Aorta (tissue), 5 donors: ENCODE results near the gene ZFAND3. TPM values are rescaled to one million over a fixed set of nuclear protein-coding genes. Genes with fewer than 3 reads are reported as not detected.

Experiments used
- ATAC-seq: fragments of 200-7000 bp; cut with Tn5 transposase; one replicate; pipeline ENCODE4 v1.9.1; 2022; ENCODE audit warnings: moderate library complexity; ENCODE audit not compliant: low FRiP score
- DNase-seq, 2 donors: peaks; one replicate each; pipeline ENCODE4 v3.0.0-alpha.2; 2020
- H3K27ac ChIP-seq, 2 donors: one replicate each; pipeline ENCODE4 v1.5.1; 2013; ENCODE audit warnings: low read length in 2 of 2, mild to moderate bottlenecking in 2 of 2, moderate library complexity in 2 of 2, control low read depth in 1 of 2, inconsistent platforms in 1 of 2, low read depth in 1 of 2
- H3K27me3 ChIP-seq, 2 donors: one replicate each; pipeline ENCODE4 v1.6.1; 2013; ENCODE audit warnings: control low read depth in 1 of 2, low read length in 1 of 2, mild to moderate bottlenecking in 1 of 2, moderate library complexity in 1 of 2; ENCODE audit not compliant: insufficient read depth in 2 of 2, control insufficient read depth in 1 of 2
- H3K36me3 ChIP-seq, 2 donors: one replicate each; pipeline ENCODE4 v1.6.1; 2013; ENCODE audit warnings: control low read depth in 1 of 2, low read length in 1 of 2, mild to moderate bottlenecking in 1 of 2; ENCODE audit not compliant: insufficient read depth in 2 of 2, control insufficient read depth in 1 of 2
- H3K4me1 ChIP-seq, 2 donors: one replicate each; pipeline ENCODE4 v1.6.1; 2013; ENCODE audit warnings: low read length in 2 of 2, control low read depth in 1 of 2, mild to moderate bottlenecking in 1 of 2, moderate library complexity in 1 of 2; ENCODE audit not compliant: insufficient read depth in 2 of 2, control insufficient read depth in 1 of 2
- H3K4me3 ChIP-seq, 2 donors: one replicate each; pipeline ENCODE4 v1.5.1; 2013; ENCODE audit warnings: low read length in 2 of 2, control low read depth in 1 of 2, mild to moderate bottlenecking in 1 of 2
- H3K9me3 ChIP-seq: one replicate; pipeline ENCODE4 v1.6.1; 2013; ENCODE audit warnings: mild to moderate bottlenecking, low read length; ENCODE audit not compliant: control insufficient read depth
- WGBS, 2 donors: extraction: QIAGEN DNeasy Blood & Tissue Kit; methylation state at CpG; one replicate each; pipeline ENCODE4 v1.1.7; 2013; 5-methylcytosine and 5-hydroxymethylcytosine counted together
- intact Hi-C, 2 donors: fragments of 100-400 bp; cut with DNase I; formaldehyde crosslinking; loops; one replicate each; pipeline versions ENCODE4 v1.14.2 to v1.15.0; 2022
- polyA plus RNA-seq, 2 donors: library from polyadenylated mRNA; stranded (reverse); fragments of 200-250 nt; gene quantifications; one replicate each; pipeline ENCODE4 v1.2.3, GENCODE V29; 2013
- total RNA-seq, 2 donors: library from RNA; stranded (reverse); fragmentation: NEBNext Ultra II Directional; extraction: Animal tissue kit (Norgen Biotek cat#: 25700); gene quantifications; one replicate each; pipeline ENCODE4 v1.2.1, GENCODE V29; 2021
- donor health status: healthy with polysubstance abuse.
- donor health status: Bipolar disorder and iron deficiency.
- donor health status: DM: no; HTN: no; CAD: no.
- donor health status: DM: no; HTN: no; CAD: no.
- donor health status: DM: yes; HTN: yes; CAD: no.

The ZFAND3 gene
- total and polyA plus RNA-seq, 4 donors = 29.6 to 86.0 (median 65.1) TPM

- intact Hi-C loops = no loop called here
- no peak overlapping the region for H3K27ac ChIP-seq
- no peaks in the 10 kb centered on the region for H3K9me3 ChIP-seq
- no peak overlapping the region for H3K4me3 ChIP-seq
- peaks cover 0 to 3% of the 10 kb centered on the region in 2 donors for H3K4me1 ChIP-seq
- no peaks in the 10 kb centered on the region for H3K27me3 ChIP-seq
- peaks cover 0 to 3% of the 10 kb centered on the region in 2 donors for H3K36me3 ChIP-seq
- DNase-seq = no peak
- ATAC-seq = no peak
Measured at GRCh38 chr6:38085031-38085430, 265.5 kb downstream of the ZFAND3 start.

DNA sequence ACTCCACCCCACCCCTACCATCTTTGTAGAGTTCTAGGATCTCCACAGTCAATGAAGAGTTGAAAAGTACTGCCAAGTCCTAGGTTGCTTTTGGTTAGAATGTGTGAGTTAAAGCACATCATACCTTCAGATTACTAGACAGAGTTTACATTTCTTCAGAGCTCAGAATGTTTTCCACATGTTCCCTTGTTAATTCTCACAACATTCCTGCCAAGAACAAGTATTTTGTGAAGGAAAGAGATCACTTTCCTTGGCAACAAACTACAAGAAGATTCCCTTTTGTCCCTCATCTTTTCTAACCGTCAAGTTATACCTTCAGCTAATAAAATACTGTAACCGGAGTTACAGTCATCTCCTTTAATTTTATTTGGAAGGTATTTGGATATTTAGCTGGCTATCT is 266.8 kb downstream of the ZFAND3 start:
- WGBS, 2 donors = 44 to 89% methylated on average over 2 of the region's 2 CpGs
- ATAC-seq = no peak
- Histone ChIP-seq H3K27me3 (no peaks in the 10 kb centered on the region), H3K9me3 (no peaks in the 10 kb centered on the region), H3K27ac (no peak overlapping the region), H3K36me3 (peaks cover 0 to 3% of the 10 kb centered on the region in 2 donors), H3K4me1 (peaks cover 0 to under 1% of the 10 kb centered on the region in 2 donors), H3K4me3 (no peak overlapping the region)
- intact Hi-C loops = no loop called here
- DNase-seq = no peak

DNA sequence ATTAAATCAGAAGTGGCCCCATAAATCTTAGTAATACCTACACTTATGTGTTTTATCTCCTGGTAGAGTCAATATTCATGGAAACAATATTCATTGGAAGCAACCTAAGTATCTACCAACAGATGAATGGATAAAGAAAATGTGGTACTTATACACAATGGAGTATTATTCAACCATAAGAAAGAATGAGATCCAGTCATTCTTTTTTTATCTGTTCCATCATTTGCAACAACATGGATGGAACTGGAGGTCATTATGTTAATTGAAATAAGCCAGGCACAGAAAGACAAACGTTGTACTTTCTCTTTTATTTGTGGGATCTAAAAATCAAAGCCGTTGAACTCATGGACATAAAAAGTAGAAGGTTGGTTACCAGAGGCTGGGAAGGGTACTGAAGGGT is 268.5 kb downstream of the ZFAND3 start:
- intact Hi-C loops = no loop called here
- Histone ChIP-seq H3K9me3 (no peaks in the 10 kb centered on the region), H3K4me1 (peaks cover 0 to 3% of the 10 kb centered on the region in 2 donors), H3K27ac (no peak overlapping the region), H3K4me3 (no peak overlapping the region), H3K27me3 (no peaks in the 10 kb centered on the region), H3K36me3 (peaks cover 0 to 3% of the 10 kb centered on the region in 2 donors)
- 75 to 79% methylated on average over 2 of the region's 2 CpGs for WGBS, 2 donors
- DNase-seq (no peak), ATAC-seq (no peak)

GRCh38 chr6:38088829-38089228 is 269.3 kb downstream of the ZFAND3 start:
- peaks cover 0 to 3% of the 10 kb centered on the region in 2 donors for H3K36me3 ChIP-seq
- H3K4me1 ChIP-seq = peaks cover 0 to 3% of the 10 kb centered on the region in 2 donors
- DNase-seq (no peak), ATAC-seq (no peak)
- H3K4me3 ChIP-seq = no peak overlapping the region
- no peaks in the 10 kb centered on the region for H3K9me3 ChIP-seq
- intact Hi-C loops = no loop called here
- WGBS, 2 donors = 98% methylated on average over 3 of the region's 3 CpGs
- no peaks in the 10 kb centered on the region for H3K27me3 ChIP-seq
- no peak overlapping the region for H3K27ac ChIP-seq

GRCh38 chr6:38091613-38092012 is 272.1 kb downstream of the ZFAND3 start:
- Histone ChIP-seq H3K9me3 (no peaks in the 10 kb centered on the region), H3K27me3 (no peaks in the 10 kb centered on the region), H3K4me3 (no peak overlapping the region), H3K27ac (no peak overlapping the region), H3K4me1 (peaks cover 0 to 3% of the 10 kb centered on the region in 2 donors), H3K36me3 (no peaks in the 10 kb centered on the region)
- intact Hi-C loops = no loop called here
- no peak for ATAC-seq
- no peak for DNase-seq
- 86 to 87% methylated on average over 6 of the region's 6 CpGs for WGBS, 2 donors

DNA sequence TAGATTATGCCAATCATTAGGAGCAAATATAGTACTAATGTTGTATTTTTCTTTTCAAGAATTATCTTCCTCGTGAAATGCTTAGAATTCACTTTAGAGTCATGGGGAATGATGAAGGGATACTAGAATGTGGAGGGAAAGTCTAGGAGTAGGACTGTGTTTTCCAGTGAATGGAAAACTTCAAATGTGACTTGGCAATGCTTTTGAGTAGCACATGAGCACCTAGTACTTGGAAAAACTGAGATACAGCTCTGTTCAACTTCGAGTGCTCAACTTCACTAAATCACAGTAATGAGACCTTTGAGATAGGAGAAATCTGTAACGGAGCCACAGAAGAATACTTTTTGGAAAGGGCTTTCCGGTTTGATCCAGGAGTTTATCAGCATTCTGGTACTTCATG is 272.9 kb downstream of the ZFAND3 start:
- H3K27me3 ChIP-seq = no peaks in the 10 kb centered on the region
- ATAC-seq = no peak
- H3K9me3 ChIP-seq = no peaks in the 10 kb centered on the region
- H3K36me3 ChIP-seq = no peaks in the 10 kb centered on the region
- WGBS, 2 donors = 74 to 75% methylated on average over 4 of the region's 4 CpGs
- H3K4me3 ChIP-seq = no peak overlapping the region
- peaks cover 0 to 3% of the 10 kb centered on the region in 2 donors for H3K4me1 ChIP-seq
- H3K27ac ChIP-seq = no peak overlapping the region
- intact Hi-C loops = no loop called here
- no peak for DNase-seq

DNA sequence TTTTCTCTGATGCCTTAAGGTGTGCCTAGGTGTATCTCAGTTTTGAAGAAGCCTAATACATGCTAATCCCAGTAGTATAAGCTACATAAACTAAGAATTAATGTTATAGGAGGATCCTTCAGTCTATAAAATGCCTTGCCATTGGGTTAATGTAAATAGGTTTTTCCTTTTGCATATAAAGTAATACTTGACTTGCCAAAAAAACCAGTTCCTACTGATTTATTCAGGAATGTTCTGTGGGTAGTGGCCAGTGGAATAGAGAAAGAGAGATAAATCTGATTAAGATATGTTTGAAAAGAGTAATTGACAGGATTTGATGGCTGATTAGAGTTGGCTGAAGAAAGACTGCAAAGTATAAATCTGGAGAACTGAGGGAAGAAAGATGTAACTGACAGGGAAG is 273.4 kb downstream of the ZFAND3 start:
- Histone ChIP-seq H3K4me1 (peaks cover 0 to 3% of the 10 kb centered on the region in 2 donors), H3K4me3 (no peak overlapping the region), H3K36me3 (no peaks in the 10 kb centered on the region), H3K9me3 (no peaks in the 10 kb centered on the region), H3K27ac (no peak overlapping the region), H3K27me3 (no peaks in the 10 kb centered on the region)
- intact Hi-C loops = no loop called here
- ATAC-seq (no peak), DNase-seq (no peak)

- H3K27me3 ChIP-seq = no peaks in the 10 kb centered on the region
- 7 to 11% methylated on average over 2 of the region's 2 CpGs for WGBS, 2 donors
- no peak for ATAC-seq
Measured at GRCh38 chr6:38095054-38095453, 275.5 kb downstream of the ZFAND3 start.

GRCh38 chr6:38099221-38099620 is 279.7 kb downstream of the ZFAND3 start:
- intact Hi-C loops = no loop called here
- no peaks in the 10 kb centered on the region for H3K27me3 ChIP-seq
- H3K36me3 ChIP-seq = no peaks in the 10 kb centered on the region
- H3K27ac ChIP-seq = no peak overlapping the region
- H3K9me3 ChIP-seq = no peaks in the 10 kb centered on the region
- 88 to 92% methylated on average over 1 of the region's 1 CpG for WGBS, 2 donors
- peaks cover 0 to 2% of the 10 kb centered on the region in 2 donors for H3K4me1 ChIP-seq
- DNase-seq = no peak
- no peak overlapping the region for H3K4me3 ChIP-seq
- no peak for ATAC-seq

More at GRCh38 chr6:38095054-38095453, 275.5 kb downstream of the ZFAND3 start:
- Histone ChIP-seq H3K4me3 (no peak overlapping the region), H3K4me1 (peaks cover 0 to 3% of the 10 kb centered on the region in 2 donors), H3K27ac (no peak overlapping the region), H3K9me3 (no peaks in the 10 kb centered on the region), H3K36me3 (no peaks in the 10 kb centered on the region)
- no peak for DNase-seq
- intact Hi-C loops = no loop called here
